Measurements from ENCODE around the gene MEF2D.

MEF2D gene

DNA sequence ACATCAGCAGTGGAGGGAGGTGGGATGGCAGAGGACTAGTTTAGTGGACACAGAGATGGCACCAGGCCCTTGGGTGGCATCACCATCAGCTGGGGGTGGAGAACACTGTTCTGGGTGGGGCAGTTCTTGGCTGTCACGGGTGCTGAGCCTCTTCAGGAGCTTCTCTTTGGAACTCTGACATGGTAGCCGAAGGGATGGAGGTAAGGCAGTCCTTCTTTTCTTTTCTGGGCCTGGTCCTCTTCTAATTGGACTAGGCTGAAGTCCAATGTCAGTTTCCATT, 8.3 kb upstream of the MEF2D start:
- no peaks in the 10 kb centered on the region for H3K9me3 ChIP-seq (ENCODE audit: insufficient read depth, low read depth, low read length)
- no peak overlapping the region for H3K4me3 ChIP-seq (ENCODE audit: low read length)
- H3K9ac ChIP-seq (ENCODE audit: low read depth, low read length), result no peak overlapping the region
- H3K27ac ChIP-seq (ENCODE audit: low read depth, low read length), result no peak overlapping the region
- H3K27me3 ChIP-seq (ENCODE audit: insufficient read depth, low read length), result no peaks in the 10 kb centered on the region; the same call in 1 of the 2 replicates
- 88% methylated on average over 2 of the region's 2 CpGs for WGBS
- H3K36me3 ChIP-seq (ENCODE audit: insufficient read depth, low read length), result no peaks in the 10 kb centered on the region
- peaks cover 9% of the 10 kb centered on the region for H3K4me1 ChIP-seq (ENCODE audit: insufficient read depth, low read length)

DNA sequence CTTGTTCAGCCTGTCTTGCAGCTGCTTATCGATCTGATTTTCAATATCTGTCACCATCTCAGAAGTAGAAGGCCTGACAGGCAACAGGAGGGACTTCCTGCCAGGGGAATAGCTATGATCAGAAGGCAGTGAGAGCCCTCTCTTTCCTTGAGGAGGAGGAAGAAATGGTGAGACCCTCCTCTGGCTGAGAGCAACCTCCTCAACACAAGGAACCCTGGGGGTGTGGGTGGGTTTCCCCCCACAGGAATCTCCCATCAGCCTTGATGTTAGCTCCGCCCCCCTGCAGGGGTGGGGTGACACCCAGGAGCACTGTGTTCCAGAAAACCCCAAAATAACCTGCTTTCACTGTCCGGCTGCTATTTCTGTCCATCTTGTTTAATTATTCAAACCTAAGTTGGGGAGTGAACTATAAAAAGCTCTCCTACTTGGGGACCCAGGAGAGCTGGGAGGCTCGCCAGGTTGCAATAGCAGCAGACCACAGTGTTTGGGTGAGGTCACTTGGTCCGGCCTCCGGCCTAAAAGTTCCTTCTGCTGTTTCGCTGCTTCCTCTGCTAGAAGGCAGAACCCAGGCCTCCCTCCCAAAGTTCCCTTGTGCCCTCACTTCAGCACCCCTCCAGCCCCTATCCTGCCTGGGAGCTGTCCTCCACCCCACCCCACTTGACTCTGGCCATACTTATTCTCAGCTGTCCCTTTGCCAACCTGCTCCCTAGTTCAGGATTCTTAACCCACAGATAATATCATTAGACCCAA, 7.8 kb upstream of the MEF2D start:
- Histone ChIP-seq H3K4me3 (ENCODE audit: low read length) (no peak overlapping the region), H3K9ac (ENCODE audit: low read depth, low read length) (no peak overlapping the region), H3K27me3 (ENCODE audit: insufficient read depth, low read length) (no peaks in the 10 kb centered on the region; the same call in 1 of the 2 replicates), H3K9me3 (ENCODE audit: insufficient read depth, low read depth, low read length) (no peaks in the 10 kb centered on the region), H3K4me1 (ENCODE audit: insufficient read depth, low read length) (peaks cover 14% of the 10 kb centered on the region), H3K27ac (ENCODE audit: low read depth, low read length) (no peak overlapping the region), H3K36me3 (ENCODE audit: insufficient read depth, low read length) (no peaks in the 10 kb centered on the region)
- WGBS, result 93% methylated on average over 7 of the region's 7 CpGs

- no peak overlapping the region for H3K4me3 ChIP-seq (ENCODE audit: low read length)
- WGBS, result 93% methylated on average over 2 of the region's 2 CpGs
- H3K36me3 ChIP-seq (ENCODE audit: insufficient read depth, low read length), result no peaks in the 10 kb centered on the region
- no peaks in the 10 kb centered on the region for H3K9me3 ChIP-seq (ENCODE audit: insufficient read depth, low read depth, low read length)
- H3K4me1 ChIP-seq (ENCODE audit: insufficient read depth, low read length), result peaks cover 22% of the 10 kb centered on the region
- no peak overlapping the region for H3K27ac ChIP-seq (ENCODE audit: low read depth, low read length)
- no peaks in the 10 kb centered on the region for H3K27me3 ChIP-seq (ENCODE audit: insufficient read depth, low read length)
- no peak overlapping the region for H3K9ac ChIP-seq (ENCODE audit: low read depth, low read length)
Measured at GRCh38 chr1:156506450-156506849, 5.9 kb upstream of the MEF2D start.

DNA sequence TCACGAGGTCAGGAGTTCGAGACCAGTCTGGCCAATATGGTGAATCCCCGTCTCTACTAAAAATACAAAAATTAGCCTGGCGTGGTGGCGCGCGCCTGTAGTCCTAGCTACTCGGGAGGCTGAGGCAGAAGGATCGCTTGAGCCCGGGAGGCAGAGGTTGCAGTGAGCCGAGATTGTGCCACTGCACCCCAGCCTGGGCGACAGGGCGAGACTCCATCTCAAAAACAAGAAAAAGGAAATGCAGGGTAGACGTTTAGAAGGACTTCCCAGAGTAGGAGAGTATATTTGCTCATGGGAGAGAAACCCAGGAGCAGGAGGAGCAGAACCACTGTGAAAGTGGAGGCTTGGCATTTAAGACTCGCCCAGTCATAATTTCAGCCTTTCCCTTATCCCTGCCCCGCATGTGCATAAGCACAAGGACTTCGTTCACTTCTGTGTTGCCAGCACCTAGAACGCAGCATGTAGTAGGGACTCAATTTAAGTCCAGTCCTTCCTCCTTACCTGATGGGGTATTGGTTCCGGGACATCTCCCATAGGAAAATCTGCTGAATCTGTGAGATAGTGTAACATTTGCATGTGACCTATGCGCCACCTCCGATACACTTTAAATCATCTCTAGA, 5.2 kb upstream of the MEF2D start:
- no peaks in the 10 kb centered on the region for H3K27me3 ChIP-seq (ENCODE audit: insufficient read depth, low read length)
- 90% methylated on average over 19 of the region's 21 CpGs for WGBS
- no peaks in the 10 kb centered on the region for H3K9me3 ChIP-seq (ENCODE audit: insufficient read depth, low read depth, low read length)
- H3K4me1 ChIP-seq (ENCODE audit: insufficient read depth, low read length), result peaks cover 22% of the 10 kb centered on the region
- H3K4me3 ChIP-seq (ENCODE audit: low read length), result no peak overlapping the region
- peak overlapping the region; percentile 76; the same call in 1 of the 2 replicates for H3K27ac ChIP-seq (ENCODE audit: low read depth, low read length)
- H3K9ac ChIP-seq (ENCODE audit: low read depth, low read length), result no peak overlapping the region
- no peaks in the 10 kb centered on the region for H3K36me3 ChIP-seq (ENCODE audit: insufficient read depth, low read length)

DNA sequence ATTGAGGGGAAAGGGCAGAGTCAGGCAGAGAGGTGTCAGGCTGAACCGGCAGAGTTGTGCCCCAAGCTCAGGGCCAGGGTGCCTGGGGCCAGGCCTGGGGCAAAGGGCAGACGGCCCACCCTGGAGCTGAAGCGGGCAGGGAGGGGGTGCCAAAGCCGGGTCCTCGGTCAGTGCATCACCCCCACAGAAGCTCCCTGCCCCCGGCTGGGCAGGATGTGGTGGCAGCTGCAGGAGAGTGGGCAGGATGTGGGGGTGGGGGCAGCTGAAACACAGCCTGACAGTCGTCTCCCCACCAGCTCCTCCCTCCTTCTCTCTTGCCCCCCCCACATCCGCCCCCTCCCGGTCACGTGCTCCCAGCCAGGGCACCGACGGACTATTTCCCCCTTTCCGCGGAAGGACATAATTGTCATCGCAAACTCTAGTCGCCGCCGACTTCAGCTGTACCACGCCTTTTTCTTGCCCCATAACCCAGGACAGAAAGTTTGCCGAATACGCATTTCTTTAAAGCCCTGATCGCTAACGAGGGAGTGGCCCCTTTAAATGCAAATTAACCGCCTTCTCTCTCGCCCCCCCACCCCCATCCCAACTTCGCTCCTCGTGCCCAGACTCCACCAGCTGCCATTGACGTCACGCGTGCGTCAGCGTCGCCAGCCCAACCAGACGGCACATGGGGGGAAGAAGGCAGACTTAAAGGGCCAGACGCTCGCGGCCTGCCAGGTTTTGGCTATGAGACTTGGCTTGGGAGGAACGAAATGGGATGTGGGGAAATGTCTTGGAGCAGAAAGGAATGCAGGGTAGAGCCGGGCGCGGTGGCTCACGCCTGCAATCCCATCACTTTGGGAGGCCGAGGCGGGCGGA, 4.5 kb upstream of the MEF2D start:
- peak overlapping the region; percentile 76; the same call in 1 of the 2 replicates for H3K27ac ChIP-seq (ENCODE audit: low read depth, low read length)
- H3K27me3 ChIP-seq (ENCODE audit: insufficient read depth, low read length), result no peaks in the 10 kb centered on the region
- no peaks in the 10 kb centered on the region for H3K9me3 ChIP-seq (ENCODE audit: insufficient read depth, low read depth, low read length)
- H3K4me1 ChIP-seq (ENCODE audit: insufficient read depth, low read length), result peaks cover 22% of the 10 kb centered on the region
- WGBS, result 6% methylated on average over 45 of the region's 45 CpGs
- peak overlapping the region; percentile 43 for H3K4me3 ChIP-seq (ENCODE audit: low read length)
- peak overlapping the region; percentile 40 for H3K9ac ChIP-seq (ENCODE audit: low read depth, low read length)
- no peaks in the 10 kb centered on the region for H3K36me3 ChIP-seq (ENCODE audit: insufficient read depth, low read length)

- Histone ChIP-seq H3K4me3 (ENCODE audit: low read length) (peak overlapping the region; percentile 43), H3K27ac (ENCODE audit: low read depth, low read length) (peak overlapping the region; percentile 76; the same call in 1 of the 2 replicates), H3K4me1 (ENCODE audit: insufficient read depth, low read length) (peaks cover 22% of the 10 kb centered on the region), H3K36me3 (ENCODE audit: insufficient read depth, low read length) (no peaks in the 10 kb centered on the region), H3K9me3 (ENCODE audit: insufficient read depth, low read depth, low read length) (no peaks in the 10 kb centered on the region), H3K9ac (ENCODE audit: low read depth, low read length) (peak overlapping the region; percentile 17), H3K27me3 (ENCODE audit: insufficient read depth, low read length) (no peaks in the 10 kb centered on the region)
- 68% methylated on average over 5 of the region's 5 CpGs for WGBS
Measured at GRCh38 chr1:156504438-156504813, 3.9 kb upstream of the MEF2D start.

- WGBS, result 66% methylated on average over 5 of the region's 5 CpGs
- H3K4me3 ChIP-seq (ENCODE audit: low read length), result no peak overlapping the region
Measured at GRCh38 chr1:156503698-156504437, 3.3 kb upstream of the MEF2D start.

GRCh38 chr1:156502894-156503697, 2.5 kb upstream of the MEF2D start:
- H3K9me3 ChIP-seq (ENCODE audit: insufficient read depth, low read depth, low read length), result no peaks in the 10 kb centered on the region
- peak overlapping the region; percentile 38; the same call in 1 of the 2 replicates for H3K9ac ChIP-seq (ENCODE audit: low read depth, low read length)
- H3K27me3 ChIP-seq (ENCODE audit: insufficient read depth, low read length), result no peaks in the 10 kb centered on the region
- H3K4me1 ChIP-seq (ENCODE audit: insufficient read depth, low read length), result peaks cover 31% of the 10 kb centered on the region
- no peaks in the 10 kb centered on the region for H3K36me3 ChIP-seq (ENCODE audit: insufficient read depth, low read length)
- WGBS, result 40% methylated on average over 12 of the region's 12 CpGs
- H3K27ac ChIP-seq (ENCODE audit: low read depth, low read length), result peak overlapping the region; percentile 73; the same call in 1 of the 2 replicates
- H3K4me3 ChIP-seq (ENCODE audit: low read length), result no peak overlapping the region

More at GRCh38 chr1:156503698-156504437, 3.3 kb upstream of the MEF2D start:
- Histone ChIP-seq H3K9me3 (ENCODE audit: insufficient read depth, low read depth, low read length) (no peaks in the 10 kb centered on the region), H3K27me3 (ENCODE audit: insufficient read depth, low read length) (no peaks in the 10 kb centered on the region), H3K4me1 (ENCODE audit: insufficient read depth, low read length) (peaks cover 23% of the 10 kb centered on the region), H3K36me3 (ENCODE audit: insufficient read depth, low read length) (no peaks in the 10 kb centered on the region), H3K9ac (ENCODE audit: low read depth, low read length) (peak overlapping the region; percentile 17; the same call in 1 of the 2 replicates), H3K27ac (ENCODE audit: low read depth, low read length) (peak overlapping the region; percentile 76; the same call in 1 of the 2 replicates)

- no peak overlapping the region for H3K9ac ChIP-seq (ENCODE audit: low read depth, low read length)
- H3K4me1 ChIP-seq (ENCODE audit: insufficient read depth, low read length), result peaks cover 38% of the 10 kb centered on the region
- H3K27ac ChIP-seq (ENCODE audit: low read depth, low read length), result peak overlapping the region; percentile 73; the same call in 1 of the 2 replicates
- H3K9me3 ChIP-seq (ENCODE audit: insufficient read depth, low read depth, low read length), result no peaks in the 10 kb centered on the region
- H3K36me3 ChIP-seq (ENCODE audit: insufficient read depth, low read length), result no peaks in the 10 kb centered on the region
- H3K27me3 ChIP-seq (ENCODE audit: insufficient read depth, low read length), result no peaks in the 10 kb centered on the region
- WGBS, result 85% methylated on average over 1 of the region's 1 CpG
- H3K4me3 ChIP-seq (ENCODE audit: low read length), result no peak overlapping the region
Measured at GRCh38 chr1:156502391-156502893, 1.9 kb upstream of the MEF2D start.

All from HUES64 (cell line).